Osteocyte (in vitro differentiated cells): ENCODE data around the gene DGKZ. TPM values are rescaled to one million over a fixed set of nuclear protein-coding genes. Genes with fewer than 3 reads are reported as not detected.

Experiments used
- DNase-seq: peaks from one replicate; pipeline ENCODE4 v3.0.0; 2021; ENCODE audit warnings: mixed read lengths; ENCODE audit not compliant: unreplicated experiment; ENCODE audit errors: extremely low spot score
- H3K27ac Mint-ChIP-seq: one replicate; pipeline ENCODE4 v1.8.0; 2021; ENCODE audit warnings: mild to moderate bottlenecking, mixed read lengths; ENCODE audit not compliant: unreplicated experiment
- H3K27me3 Mint-ChIP-seq: one replicate; pipeline ENCODE4 v1.8.0; 2021; ENCODE audit warnings: mixed read lengths; ENCODE audit not compliant: unreplicated experiment
- H3K36me3 Mint-ChIP-seq: one replicate; pipeline ENCODE4 v1.8.0; 2021; ENCODE audit warnings: mixed read lengths; ENCODE audit not compliant: unreplicated experiment
- H3K4me1 Mint-ChIP-seq: one replicate; pipeline ENCODE4 v1.8.0; 2021; ENCODE audit warnings: mixed read lengths; ENCODE audit not compliant: unreplicated experiment
- H3K4me3 Mint-ChIP-seq: one replicate; pipeline ENCODE4 v1.8.0; 2021; ENCODE audit warnings: mild to moderate bottlenecking, moderate library complexity, mixed read lengths; ENCODE audit not compliant: unreplicated experiment
- H3K9me3 Mint-ChIP-seq: one replicate; pipeline ENCODE4 v1.8.0; 2021; ENCODE audit warnings: mixed read lengths; ENCODE audit not compliant: unreplicated experiment
- CTCF ChIP-seq: fragments of 200-600 bp; sonication (generic); IDR thresholded peaks from 2 replicates; pipeline ENCODE4 v1.5.0; 2021; ENCODE audit warnings: antibody characterized with exemption, mild to moderate bottlenecking, moderate library complexity
- total RNA-seq: library from RNA; stranded (reverse); gene quantifications from 2 replicates; pipeline ENCODE4 v1.2.1, GENCODE V29; 2021

Gene DGKZ
- total RNA-seq, 1 donor from 2014 or later = 49.9 TPM

DNA sequence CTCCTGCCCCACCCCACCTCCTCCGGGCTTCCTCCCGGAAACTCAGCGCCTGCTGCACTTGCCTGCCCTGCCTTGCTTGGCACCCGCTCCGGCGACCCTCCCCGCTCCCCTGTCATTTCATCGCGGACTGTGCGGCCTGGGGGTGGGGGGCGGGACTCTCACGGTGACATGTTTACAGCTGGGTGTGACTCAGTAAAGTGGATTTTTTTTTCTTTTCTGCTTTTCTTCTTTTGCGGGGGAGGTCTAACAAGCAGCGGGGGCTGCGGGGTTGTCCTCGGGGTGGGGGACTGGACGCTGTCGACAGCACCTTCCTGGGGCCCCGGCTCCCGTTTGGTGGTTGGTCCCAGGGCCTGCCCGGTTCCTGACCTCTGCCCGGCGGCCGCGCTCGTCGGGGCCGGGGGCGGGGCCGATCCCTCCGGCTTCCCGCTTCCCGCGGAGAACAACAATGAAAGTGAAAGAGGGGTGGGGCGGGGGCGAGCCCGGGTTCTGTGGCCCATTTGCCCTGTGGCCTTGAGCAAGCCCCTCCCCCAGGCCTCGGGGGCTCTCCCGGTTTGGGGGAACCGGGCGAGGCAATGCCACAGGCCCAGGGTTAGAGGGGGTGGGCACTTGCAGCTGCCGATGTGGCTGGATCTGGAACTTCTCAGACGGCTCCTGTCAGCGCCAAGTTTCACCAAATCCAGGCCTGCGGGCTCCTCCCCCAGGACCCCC, 33.2 kb downstream of the DGKZ start:
- Mint-ChIP-seq H3K4me1 (peaks cover 11% of the 10 kb centered on the region), H3K36me3 (peaks cover 12% of the 10 kb centered on the region), H3K27ac (peak overlapping the region; percentile 71), H3K27me3 (no peaks in the 10 kb centered on the region), H3K9me3 (no peaks in the 10 kb centered on the region), H3K4me3 (peak overlapping the region; percentile 71)
- TF ChIP-seq CTCF = no peak
- no peak for DNase-seq

DNA sequence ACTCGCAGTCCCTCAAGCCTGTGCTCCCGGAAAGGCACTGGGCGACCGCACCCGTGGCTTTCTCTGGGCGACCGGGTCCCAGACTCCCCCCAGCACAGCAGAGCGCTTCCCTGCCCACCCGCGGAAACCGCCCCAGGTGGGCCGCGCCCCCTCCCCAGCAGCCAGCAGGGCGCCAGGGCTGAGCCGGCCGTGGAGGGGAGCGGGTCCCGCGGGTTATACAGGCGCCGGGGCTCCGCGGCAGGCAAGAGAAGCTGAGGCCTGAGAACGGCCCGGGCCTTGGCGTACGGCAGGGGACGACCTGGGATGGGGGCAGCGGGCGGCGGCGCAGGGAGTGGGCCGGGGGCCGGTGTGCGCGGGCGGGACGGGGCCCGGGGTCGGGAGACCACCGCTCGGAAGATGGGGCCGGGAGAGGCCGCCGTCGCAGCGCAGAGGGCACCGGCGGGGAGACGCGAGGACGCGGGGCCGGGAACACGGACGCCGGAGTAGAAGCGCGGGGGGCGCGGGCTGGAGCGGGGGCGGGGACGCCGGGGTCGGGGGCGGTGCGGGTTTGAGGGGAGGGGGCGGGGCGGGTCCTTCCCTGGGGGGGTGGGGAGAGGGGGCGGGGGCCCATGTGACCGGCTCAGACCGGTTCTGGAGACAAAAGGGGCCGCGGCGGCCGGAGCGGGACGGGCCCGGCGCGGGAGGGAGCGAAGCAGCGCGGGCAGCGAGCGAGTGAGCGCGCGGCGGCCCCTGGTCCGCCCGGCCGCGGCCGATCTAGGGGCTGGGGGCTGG, 34.0 kb downstream of the DGKZ start, which contains the start of gene MDK:
Gene MDK (plus strand): TSS at position 622 of the 771 bp plus-strand sequence. CDS start 389 bp downstream, outside the sequence.
- peaks cover 2% of the 10 kb centered on the region for H3K27me3 Mint-ChIP-seq
- H3K9me3 Mint-ChIP-seq = no peaks in the 10 kb centered on the region
- no peak for DNase-seq
- peak within 1 kb of the TSS; percentile 74 for H3K4me3 Mint-ChIP-seq
- H3K4me1 Mint-ChIP-seq = peaks cover 11% of the 10 kb centered on the region
- no peak for TF ChIP-seq CTCF
- peaks cover 11% of the 10 kb centered on the region for H3K36me3 Mint-ChIP-seq
- H3K27ac Mint-ChIP-seq = peak within 1 kb of the TSS; percentile 71

GRCh38 chr11:46381819-46382645, 34.8 kb downstream of the DGKZ start:
- Mint-ChIP-seq H3K36me3 (peaks cover 6% of the 10 kb centered on the region), H3K27ac (no peak overlapping the region), H3K4me3 (peak overlapping the region; percentile 74), H3K4me1 (peaks cover 11% of the 10 kb centered on the region), H3K9me3 (no peaks in the 10 kb centered on the region), H3K27me3 (peaks cover 10% of the 10 kb centered on the region)
- no peak for TF ChIP-seq CTCF
- DNase-seq = no peak

DNA sequence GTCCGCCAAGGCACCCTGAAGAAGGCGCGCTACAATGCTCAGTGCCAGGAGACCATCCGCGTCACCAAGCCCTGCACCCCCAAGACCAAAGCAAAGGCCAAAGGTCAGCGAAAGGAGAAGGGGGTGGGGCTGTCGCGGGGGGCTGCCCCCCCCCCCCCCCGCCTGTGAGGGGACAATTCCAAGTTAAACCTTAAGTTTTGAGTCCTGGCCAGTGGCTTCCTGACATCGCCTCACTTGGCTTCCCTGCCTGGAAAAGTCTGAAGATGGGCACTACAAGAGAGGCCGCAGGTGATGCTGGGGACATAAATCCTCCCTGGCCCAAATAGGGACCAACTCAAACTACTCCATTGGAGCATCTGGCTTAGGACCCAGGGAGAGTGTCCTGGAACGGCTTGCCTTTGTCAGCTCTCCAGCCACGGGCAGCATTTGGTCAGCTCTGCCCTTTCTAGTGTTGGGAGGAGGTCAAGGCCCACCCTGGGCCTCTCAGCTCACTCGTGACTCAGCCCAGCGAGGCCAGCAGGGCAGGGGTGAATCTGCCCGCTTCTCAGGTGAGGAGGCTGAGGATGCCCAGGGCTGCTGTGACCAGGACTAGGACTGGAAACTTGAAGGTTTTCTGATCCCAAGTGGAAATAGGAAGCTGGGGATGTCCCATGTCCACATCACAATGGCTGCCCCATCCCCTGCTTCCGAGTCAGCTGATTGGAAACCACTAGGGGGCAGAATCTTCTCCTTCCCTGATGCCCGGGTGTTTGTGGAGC, 35.6 kb downstream of the DGKZ start:
- H3K9me3 Mint-ChIP-seq = no peaks in the 10 kb centered on the region

More for the DNA sequence above, 35.6 kb downstream of the DGKZ start:
- peak; percentile 61 for TF ChIP-seq CTCF
- H3K4me3 Mint-ChIP-seq = peak overlapping the region; percentile 74
- DNase-seq = no peak
- no peak overlapping the region for H3K27ac Mint-ChIP-seq
- H3K36me3 Mint-ChIP-seq = peaks cover 2% of the 10 kb centered on the region
- H3K27me3 Mint-ChIP-seq = peaks cover 14% of the 10 kb centered on the region
- H3K4me1 Mint-ChIP-seq = peaks cover 11% of the 10 kb centered on the region
